GM23248 (cell line): ENCODE data around the gene NSUN3.

Experiments used
- EZH2 ChIP-seq: fragments of 200-600 bp; sonication (generic); IDR thresholded peaks from 2 replicates; pipeline ENCODE4 v1.6.1; 2018; ENCODE audit warnings: antibody characterized with exemption, mild to moderate bottlenecking; ENCODE audit not compliant: insufficient read depth, poor library complexity, severe bottlenecking
- EZH2phosphoT487 ChIP-seq: fragments of 200-600 bp; sonication (generic); IDR thresholded peaks from 2 replicates; pipeline ENCODE4 v1.6.1; 2018; ENCODE audit warnings: antibody characterized with exemption, moderate library complexity, mild to moderate bottlenecking, low read depth; ENCODE audit not compliant: insufficient read depth

GRCh38 chr3:94156626-94157025 is 93.8 kb downstream of the NSUN3 start:
- TF ChIP-seq EZH2 (no peak), EZH2phosphoT487 (no peak)
